K562 (cell line): ENCODE results near the gene NFATC2.

ENCODE experiments used
- CC2D1A ChIP-seq: fragments of 450-650 bp; IDR thresholded peaks from 2 replicates; pipeline ENCODE4 v1.6.1; 2017; ENCODE audit warnings: mild to moderate bottlenecking
- PCBP2 ChIP-seq: fragments of 200-400 bp; formaldehyde crosslinking; IDR thresholded peaks from 2 replicates; pipeline ENCODE4 v1.6.1; 2018; ENCODE audit warnings: low read length, low read depth, mild to moderate bottlenecking, moderate library complexity; ENCODE audit not compliant: poor library complexity, severe bottlenecking
- POLR2A ChIP-seq: fragments of 450-650 bp; conservative IDR thresholded peaks from 2 replicates; pipeline ENCODE4 v1.6.1; 2016
- SETDB1 ChIP-seq: IDR thresholded peaks from one replicate; pipeline ENCODE4 v1.6.1; 2012; ENCODE audit warnings: low read length, control low read depth, inconsistent platforms
- SP1 ChIP-seq: sonication (generic); formaldehyde crosslinking; IDR thresholded peaks from 2 replicates; pipeline ENCODE4 v1.8.1; 2022; ENCODE audit warnings: mild to moderate bottlenecking, missing genetic modification reagents
- TAF1 ChIP-seq: IDR thresholded peaks from 2 replicates; pipeline ENCODE4 v1.6.1; 2011; ENCODE audit warnings: mild to moderate bottlenecking, low read length, moderate library complexity; ENCODE audit not compliant: insufficient read depth, control insufficient read depth, severe bottlenecking; ENCODE audit errors: extremely low read depth
- ZNF274 ChIP-seq: IDR thresholded peaks from 2 replicates; pipeline ENCODE4 v1.6.1; 2011; ENCODE audit warnings: low read depth, mild to moderate bottlenecking, low read length, moderate library complexity, borderline replicate concordance
- TF ChIP-seq, protein P1 (sequence below): fragments of 450-650 bp; IDR thresholded peaks from 2 replicates; pipeline ENCODE4 v1.6.1; 2017; ENCODE audit warnings: mild to moderate bottlenecking, moderate library complexity

DNA sequence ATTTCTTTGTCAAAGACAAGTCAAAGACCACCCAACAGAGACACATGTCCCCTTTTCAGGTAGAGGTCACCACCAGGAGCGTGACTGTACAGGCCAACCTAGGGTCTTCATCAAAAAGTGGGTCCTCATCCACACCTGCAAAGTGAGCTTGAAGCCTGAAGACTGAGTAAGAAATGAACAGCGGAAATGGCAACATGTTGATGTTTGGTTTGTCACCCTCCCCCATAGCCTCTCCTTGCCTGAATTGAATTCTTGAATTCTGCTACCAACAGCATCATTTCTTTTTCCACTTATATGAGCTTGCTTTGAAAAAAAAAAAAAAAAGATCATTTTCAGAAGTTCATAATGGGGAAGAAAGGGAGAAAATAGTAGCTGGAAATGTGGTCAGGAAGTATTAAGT is 104.4 kb downstream of the NFATC2 start:
- TF ChIP-seq SP1 (CRISPR knock-in tag) (no peak), ZNF274 (no peak), SETDB1 (no peak), CC2D1A (no peak), TAF1 (no peak), POLR2A (no peak), PCBP2 (no peak)
- TF ChIP-seq, protein P1, sequence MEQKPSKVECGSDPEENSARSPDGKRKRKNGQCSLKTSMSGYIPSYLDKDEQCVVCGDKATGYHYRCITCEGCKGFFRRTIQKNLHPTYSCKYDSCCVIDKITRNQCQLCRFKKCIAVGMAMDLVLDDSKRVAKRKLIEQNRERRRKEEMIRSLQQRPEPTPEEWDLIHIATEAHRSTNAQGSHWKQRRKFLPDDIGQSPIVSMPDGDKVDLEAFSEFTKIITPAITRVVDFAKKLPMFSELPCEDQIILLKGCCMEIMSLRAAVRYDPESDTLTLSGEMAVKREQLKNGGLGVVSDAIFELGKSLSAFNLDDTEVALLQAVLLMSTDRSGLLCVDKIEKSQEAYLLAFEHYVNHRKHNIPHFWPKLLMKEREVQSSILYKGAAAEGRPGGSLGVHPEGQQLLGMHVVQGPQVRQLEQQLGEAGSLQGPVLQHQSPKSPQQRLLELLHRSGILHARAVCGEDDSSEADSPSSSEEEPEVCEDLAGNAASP = no peak
